Measurements from ENCODE around the gene CYP1B1.
A peak's percentile ranks its signal among the peaks of the same experiment; 100 is the strongest.

The CYP1B1 gene

GRCh38 chr2:38075507-38076151 lies at the start of gene CYP1B1:
Gene CYP1B1 (minus strand): TSS chr2:38076151. CDS start chr2:38075388, 763 bp downstream.
- H2AFZ ChIP-seq (ENCODE audit: low read depth) = peak within 1 kb of the TSS; percentile 97
- H3K9ac ChIP-seq = peak within 1 kb of the TSS; percentile 82
- H3K4me2 ChIP-seq = peak within 1 kb of the TSS; percentile 90
- H3K4me3 ChIP-seq (IDR thresholded peaks at IDR 0.05; ENCODE audit: insufficient read depth, low read depth, low read length) = peak within 1 kb of the TSS; percentile 89
- peaks cover 18% of the 10 kb centered on the region for H3K4me1 ChIP-seq (ENCODE audit: low read depth, poor library complexity, severe bottlenecking)
- no peaks in the 10 kb centered on the region for H3K36me3 ChIP-seq (ENCODE audit: insufficient read depth)
- no peaks in the 10 kb centered on the region for H3K79me2 ChIP-seq (ENCODE audit: insufficient read depth, low read depth)
- no peaks in the 10 kb centered on the region for H3K27me3 ChIP-seq (ENCODE audit: insufficient read depth, low read depth)
- TF ChIP-seq CTCF (conservative IDR thresholded peaks at IDR 0.05; ENCODE audit: low read depth, low read length) = no peak
- peak within 1 kb of the TSS; percentile 97 for H3K27ac ChIP-seq
- no peaks in the 10 kb centered on the region for H4K20me1 ChIP-seq (ENCODE audit: insufficient read depth)

DNA sequence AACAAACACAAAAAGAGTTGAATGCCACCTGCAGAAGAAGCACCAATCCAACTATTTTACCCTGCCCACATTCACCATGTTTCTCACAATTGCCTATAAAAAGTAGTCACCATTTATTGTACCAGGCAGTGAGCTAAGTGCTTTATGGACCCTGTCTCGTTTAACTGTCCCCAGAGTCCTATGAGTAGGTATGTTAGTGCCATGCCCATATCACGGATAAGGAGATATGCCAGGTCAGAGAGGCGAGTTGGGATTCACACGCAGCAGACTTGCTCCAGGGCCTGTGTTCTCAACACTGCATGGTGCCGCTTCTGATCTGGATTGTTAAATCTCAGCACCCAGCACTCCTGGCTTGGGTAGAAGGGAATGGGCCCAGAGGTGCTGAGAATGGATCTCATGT lies 49.1 kb upstream of the CYP1B1 start:
- H3K36me3 ChIP-seq (ENCODE audit: insufficient read depth) = no peaks in the 10 kb centered on the region
- no peaks in the 10 kb centered on the region for H3K4me1 ChIP-seq (ENCODE audit: low read depth, poor library complexity, severe bottlenecking)
- H3K27ac ChIP-seq = no peak overlapping the region
- no peak overlapping the region for H3K9ac ChIP-seq
- H2AFZ ChIP-seq (ENCODE audit: low read depth) = no peak overlapping the region
- H3K79me2 ChIP-seq (ENCODE audit: insufficient read depth, low read depth) = no peaks in the 10 kb centered on the region
- no peak overlapping the region for H3K4me3 ChIP-seq (IDR thresholded peaks at IDR 0.05; ENCODE audit: insufficient read depth, low read depth, low read length)
- H3K27me3 ChIP-seq (ENCODE audit: insufficient read depth, low read depth) = no peaks in the 10 kb centered on the region
- TF ChIP-seq CTCF (conservative IDR thresholded peaks at IDR 0.05; ENCODE audit: low read depth, low read length) = no peak
- H3K4me2 ChIP-seq = no peak overlapping the region
- no peaks in the 10 kb centered on the region for H4K20me1 ChIP-seq (ENCODE audit: insufficient read depth)

GRCh38 chr2:38123911-38124310 lies 48.0 kb upstream of the CYP1B1 start:
- no peaks in the 10 kb centered on the region for H3K4me1 ChIP-seq (ENCODE audit: low read depth, poor library complexity, severe bottlenecking)
- H3K9ac ChIP-seq = no peak overlapping the region
- H3K4me3 ChIP-seq (IDR thresholded peaks at IDR 0.05; ENCODE audit: insufficient read depth, low read depth, low read length) = no peak overlapping the region
- H3K27me3 ChIP-seq (ENCODE audit: insufficient read depth, low read depth) = no peaks in the 10 kb centered on the region
- H4K20me1 ChIP-seq (ENCODE audit: insufficient read depth) = no peaks in the 10 kb centered on the region
- TF ChIP-seq CTCF (conservative IDR thresholded peaks at IDR 0.05; ENCODE audit: low read depth, low read length) = no peak
- H2AFZ ChIP-seq (ENCODE audit: low read depth) = no peak overlapping the region
- no peak overlapping the region for H3K4me2 ChIP-seq
- H3K27ac ChIP-seq = no peak overlapping the region
- H3K36me3 ChIP-seq (ENCODE audit: insufficient read depth) = no peaks in the 10 kb centered on the region
- no peaks in the 10 kb centered on the region for H3K79me2 ChIP-seq (ENCODE audit: insufficient read depth, low read depth)

- H3K36me3 ChIP-seq (ENCODE audit: insufficient read depth) = no peaks in the 10 kb centered on the region
- no peak overlapping the region for H3K9ac ChIP-seq
- no peaks in the 10 kb centered on the region for H4K20me1 ChIP-seq (ENCODE audit: insufficient read depth)
- H3K4me2 ChIP-seq = no peak overlapping the region
- H3K79me2 ChIP-seq (ENCODE audit: insufficient read depth, low read depth) = no peaks in the 10 kb centered on the region
- no peak overlapping the region for H2AFZ ChIP-seq (ENCODE audit: low read depth)
- no peak for TF ChIP-seq CTCF (conservative IDR thresholded peaks at IDR 0.05; ENCODE audit: low read depth, low read length)
- no peaks in the 10 kb centered on the region for H3K4me1 ChIP-seq (ENCODE audit: low read depth, poor library complexity, severe bottlenecking)
- no peak overlapping the region for H3K4me3 ChIP-seq (IDR thresholded peaks at IDR 0.05; ENCODE audit: insufficient read depth, low read depth, low read length)
- H3K27me3 ChIP-seq (ENCODE audit: insufficient read depth, low read depth) = no peaks in the 10 kb centered on the region
- no peak overlapping the region for H3K27ac ChIP-seq
Observed at GRCh38 chr2:38122344-38122743, 46.4 kb upstream of the CYP1B1 start.
